Measurements from ENCODE around the gene GLT8D1. TPM values are rescaled to one million over a fixed set of nuclear protein-coding genes. Genes with fewer than 3 reads are reported as not detected.

GLT8D1 gene
- total and polyA plus RNA-seq, 2 of the 4 experiments (the other 2 are of a cell fraction) = 87.8 to 124 TPM

GRCh38 chr3:52723935-52724334, 18.3 kb upstream of the GLT8D1 start:
- no peak overlapping the region for H2AFZ ChIP-seq (replicated peaks; ENCODE audit: low read length, poor library complexity)
- no peak overlapping the region for H4K8ac ChIP-seq (ENCODE audit: low read depth in 2 of 2, low read length in 2 of 2)
- H3K4ac ChIP-seq (ENCODE audit: low read depth, low read length) = no peak overlapping the region
- H2AK5ac ChIP-seq (ENCODE audit: low read depth, low read length) = no peak overlapping the region
- H3K27ac ChIP-seq (ENCODE audit: insufficient read depth, low read length) = no peak overlapping the region
- no peak overlapping the region for H2BK15ac ChIP-seq (ENCODE audit: low read depth, low read length)
- H2BK120ac ChIP-seq (ENCODE audit: low read depth, low read length) = no peak overlapping the region
- H3K4me3 ChIP-seq (ENCODE audit: insufficient read depth, low read depth, low read length) = no peak overlapping the region
- no TSS peak for BruUV-seq (replicated peaks)
- dilution Hi-C loops (cut with HindIII; ENCODE audit: low sequenced_read_pairs, unreplicated experiment) (no loop called here), intact Hi-C loops (cut with micrococcal nuclease) (no loop called here), in situ Hi-C loops (cut with MboI; ENCODE audit: low sequenced_read_pairs) (no loop called here)
- no peaks in the 10 kb centered on the region for H3K79me1 ChIP-seq (ENCODE audit: low read depth in 1 of 2, low read length in 2 of 2)
- H3K56ac ChIP-seq (ENCODE audit: extremely low read depth, insufficient read depth, low read length) = no peak overlapping the region
- no peaks in the 10 kb centered on the region for H3K4me1 ChIP-seq (ENCODE audit: control insufficient read depth, insufficient read depth, low read length)
- H4K5ac ChIP-seq (ENCODE audit: low read depth, low read length) = no peak overlapping the region
- no peaks in the 10 kb centered on the region for H4K20me1 ChIP-seq (ENCODE audit: insufficient read depth, low read length)
- no peaks in the 10 kb centered on the region for H3K9me3 ChIP-seq (ENCODE audit: control insufficient read depth, insufficient read depth, low read length)
- H2BK5ac ChIP-seq (ENCODE audit: low read depth, low read length, poor library complexity, severe bottlenecking) = no peak overlapping the region
- DNase-seq = no peak
- H3K9ac ChIP-seq (ENCODE audit: low read depth, low read length) = no peak overlapping the region
- ChIA-PET CTCF (no interaction called here), POLR2A (ENCODE audit: unreplicated experiment) (no interaction called here)
- H4K91ac ChIP-seq (ENCODE audit: insufficient read depth, low read depth, low read length) = no peak overlapping the region
- no peaks in the 10 kb centered on the region; the same call in 1 of the 2 replicates for H3K36me3 ChIP-seq (ENCODE audit: control insufficient read depth, insufficient read depth, low read length)
- H2BK20ac ChIP-seq (ENCODE audit: low read depth, low read length) = no peak overlapping the region
- TF ChIP-seq BHLHE40 (IDR thresholded peaks at IDR 0.05; ENCODE audit: low read depth, low read length) (no peak), NFE2L2 (IDR thresholded peaks at IDR 0.05; ENCODE audit: low read depth, low read length) (no peak), FOS (IDR thresholded peaks at IDR 0.05; ENCODE audit: low read depth, low read length) (no peak), POLR2A (IDR thresholded peaks at IDR 0.05; ENCODE audit: low read depth, low read length) (no peak), CEBPB (IDR thresholded peaks at IDR 0.05; ENCODE audit: low read depth, low read length) (no peak), MAFK (IDR thresholded peaks at IDR 0.05; ENCODE audit: low read depth, low read length) (no peak), RCOR1 (IDR thresholded peaks at IDR 0.05; ENCODE audit: insufficient replicate concordance, low read length) (no peak), RAD21 (IDR thresholded peaks at IDR 0.05; ENCODE audit: low read length) (no peak), USF2 (IDR thresholded peaks at IDR 0.05; ENCODE audit: low read depth, low read length) (no peak), ELK1 (IDR thresholded peaks at IDR 0.05; ENCODE audit: borderline replicate concordance, low read depth, low read length) (no peak)
- TF ChIP-seq, protein P1, sequence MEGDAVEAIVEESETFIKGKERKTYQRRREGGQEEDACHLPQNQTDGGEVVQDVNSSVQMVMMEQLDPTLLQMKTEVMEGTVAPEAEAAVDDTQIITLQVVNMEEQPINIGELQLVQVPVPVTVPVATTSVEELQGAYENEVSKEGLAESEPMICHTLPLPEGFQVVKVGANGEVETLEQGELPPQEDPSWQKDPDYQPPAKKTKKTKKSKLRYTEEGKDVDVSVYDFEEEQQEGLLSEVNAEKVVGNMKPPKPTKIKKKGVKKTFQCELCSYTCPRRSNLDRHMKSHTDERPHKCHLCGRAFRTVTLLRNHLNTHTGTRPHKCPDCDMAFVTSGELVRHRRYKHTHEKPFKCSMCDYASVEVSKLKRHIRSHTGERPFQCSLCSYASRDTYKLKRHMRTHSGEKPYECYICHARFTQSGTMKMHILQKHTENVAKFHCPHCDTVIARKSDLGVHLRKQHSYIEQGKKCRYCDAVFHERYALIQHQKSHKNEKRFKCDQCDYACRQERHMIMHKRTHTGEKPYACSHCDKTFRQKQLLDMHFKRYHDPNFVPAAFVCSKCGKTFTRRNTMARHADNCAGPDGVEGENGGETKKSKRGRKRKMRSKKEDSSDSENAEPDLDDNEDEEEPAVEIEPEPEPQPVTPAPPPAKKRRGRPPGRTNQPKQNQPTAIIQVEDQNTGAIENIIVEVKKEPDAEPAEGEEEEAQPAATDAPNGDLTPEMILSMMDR (conservative IDR thresholded peaks at IDR 0.05; ENCODE audit: low read depth, low read length) = no peak
- no peak overlapping the region for H3K18ac ChIP-seq (ENCODE audit: low read depth, low read length)
- no peak for ATAC-seq (ENCODE audit: low read depth)
- no peak overlapping the region for H3K23ac ChIP-seq (ENCODE audit: low read depth, low read length)
- no CpG with 5 or more reads among the region's 5 CpGs for WGBS, 2 experiments (ENCODE audit: extremely low coverage in 2 of 2, insufficient read length in 1 of 2)
- no peak overlapping the region for H2AK9ac ChIP-seq (replicated peaks; ENCODE audit: low read depth, low read length, poor library complexity)
- no peaks in the 10 kb centered on the region for H3K27me3 ChIP-seq (ENCODE audit: control insufficient read depth, insufficient read depth, low read length)
- H3K9me1 ChIP-seq (ENCODE audit: insufficient read depth, low read length) = no peaks in the 10 kb centered on the region
- H3K4me2 ChIP-seq (ENCODE audit: low read depth, low read length) = no peak overlapping the region
- H3K14ac ChIP-seq (replicated peaks; ENCODE audit: low read depth, low read length) = no peak overlapping the region

Measured in IMR-90 (cell line).